Measurements from ENCODE around the gene BFSP2.

BFSP2 gene

DNA sequence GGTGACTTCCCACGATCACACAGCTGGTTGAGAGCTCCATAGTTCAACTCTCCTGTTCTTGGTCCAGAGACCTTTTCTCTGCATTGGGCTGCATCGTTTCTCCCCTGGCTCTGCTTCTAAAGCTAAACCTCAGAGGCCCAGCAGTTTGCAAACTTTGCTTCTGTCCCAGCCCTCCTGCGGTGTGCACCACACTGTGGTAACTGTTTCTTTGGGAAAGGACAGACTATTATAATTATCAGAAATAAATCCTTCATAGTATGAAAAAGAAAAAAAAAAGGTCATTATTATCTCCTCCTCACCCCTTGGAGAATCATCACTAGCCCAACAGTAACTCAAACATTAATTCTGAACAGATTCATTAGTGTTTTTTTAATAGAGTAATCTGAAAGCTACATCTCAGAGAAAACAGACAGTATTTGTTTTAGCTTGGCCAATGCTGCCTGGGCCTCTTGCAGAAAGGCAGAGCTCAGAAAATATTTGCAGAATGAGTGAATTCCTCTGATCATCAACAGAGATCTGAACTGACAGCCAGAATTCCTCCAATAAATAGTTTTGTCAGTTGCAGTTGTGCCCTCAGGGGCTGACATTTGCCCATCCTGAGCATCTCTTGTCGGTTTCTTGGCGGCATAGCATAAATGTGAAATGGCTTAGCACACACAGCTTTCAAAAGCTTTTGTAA, 52.9 kb downstream of the BFSP2 start:
- no peak overlapping the region for H3K27ac ChIP-seq
- H3K4me3 ChIP-seq (ENCODE audit: low read depth in 1 of 2, low read length in 1 of 2) = no peak overlapping the region
- no peaks in the 10 kb centered on the region for H3K27me3 ChIP-seq
- no peaks in the 10 kb centered on the region for H3K36me3 ChIP-seq
- TF ChIP-seq, protein P1, sequence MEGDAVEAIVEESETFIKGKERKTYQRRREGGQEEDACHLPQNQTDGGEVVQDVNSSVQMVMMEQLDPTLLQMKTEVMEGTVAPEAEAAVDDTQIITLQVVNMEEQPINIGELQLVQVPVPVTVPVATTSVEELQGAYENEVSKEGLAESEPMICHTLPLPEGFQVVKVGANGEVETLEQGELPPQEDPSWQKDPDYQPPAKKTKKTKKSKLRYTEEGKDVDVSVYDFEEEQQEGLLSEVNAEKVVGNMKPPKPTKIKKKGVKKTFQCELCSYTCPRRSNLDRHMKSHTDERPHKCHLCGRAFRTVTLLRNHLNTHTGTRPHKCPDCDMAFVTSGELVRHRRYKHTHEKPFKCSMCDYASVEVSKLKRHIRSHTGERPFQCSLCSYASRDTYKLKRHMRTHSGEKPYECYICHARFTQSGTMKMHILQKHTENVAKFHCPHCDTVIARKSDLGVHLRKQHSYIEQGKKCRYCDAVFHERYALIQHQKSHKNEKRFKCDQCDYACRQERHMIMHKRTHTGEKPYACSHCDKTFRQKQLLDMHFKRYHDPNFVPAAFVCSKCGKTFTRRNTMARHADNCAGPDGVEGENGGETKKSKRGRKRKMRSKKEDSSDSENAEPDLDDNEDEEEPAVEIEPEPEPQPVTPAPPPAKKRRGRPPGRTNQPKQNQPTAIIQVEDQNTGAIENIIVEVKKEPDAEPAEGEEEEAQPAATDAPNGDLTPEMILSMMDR (IDR thresholded peaks at IDR 0.05) = no peak
- no peaks in the 10 kb centered on the region for H3K9me3 ChIP-seq
- H3K4me1 ChIP-seq (ENCODE audit: control insufficient read depth in 1 of 2, insufficient read depth in 1 of 2, low read depth in 1 of 2, low read length in 1 of 2) = no peaks in the 10 kb centered on the region

DNA sequence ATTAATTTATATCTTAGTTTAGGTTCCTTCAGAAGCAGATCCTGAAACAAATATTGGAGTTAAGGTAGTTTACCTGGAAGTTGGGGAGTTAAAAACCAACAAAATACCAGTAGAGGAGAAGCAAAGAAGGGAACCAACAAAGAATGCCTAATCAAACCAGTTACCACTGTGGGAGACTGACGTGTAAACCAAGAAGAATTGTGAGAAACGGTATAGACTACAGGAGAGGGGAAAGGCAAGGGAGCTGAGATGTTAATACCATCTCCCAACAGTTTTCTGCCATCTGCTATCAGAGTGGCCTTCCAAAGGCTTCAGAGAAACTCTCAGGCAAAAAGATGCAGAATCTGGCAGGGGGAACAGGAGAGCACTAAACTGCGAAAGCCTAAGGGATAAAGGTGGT, 53.5 kb downstream of the BFSP2 start:
- H3K4me3 ChIP-seq (ENCODE audit: low read depth in 1 of 2, low read length in 1 of 2) = no peak overlapping the region
- no peaks in the 10 kb centered on the region for H3K4me1 ChIP-seq (ENCODE audit: control insufficient read depth in 1 of 2, insufficient read depth in 1 of 2, low read depth in 1 of 2, low read length in 1 of 2)
- TF ChIP-seq, protein P1 (IDR thresholded peaks at IDR 0.05) = no peak
- no peak overlapping the region for H3K27ac ChIP-seq
- no peaks in the 10 kb centered on the region for H3K9me3 ChIP-seq
- no peaks in the 10 kb centered on the region for H3K27me3 ChIP-seq
- no peaks in the 10 kb centered on the region for H3K36me3 ChIP-seq

DNA sequence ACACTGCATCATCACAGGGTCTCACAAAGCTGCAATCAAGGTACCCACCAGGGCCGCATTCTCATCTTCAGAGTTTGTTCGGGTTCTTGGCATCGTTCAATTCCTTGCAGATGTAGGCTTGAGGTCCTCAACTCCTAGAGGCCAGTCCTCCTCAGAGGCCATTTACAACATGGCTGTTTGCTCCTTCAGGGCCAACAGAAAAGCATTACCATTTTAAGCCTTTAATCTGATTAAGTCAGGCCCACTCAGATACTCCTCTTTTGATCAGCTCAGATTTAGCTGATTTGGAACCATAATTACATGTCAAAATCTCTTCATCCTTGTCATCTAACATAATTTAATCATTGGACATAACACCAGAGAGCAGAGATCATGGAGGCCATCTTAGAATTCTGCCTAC, 55.4 kb downstream of the BFSP2 start:
- no peaks in the 10 kb centered on the region for H3K9me3 ChIP-seq
- no peaks in the 10 kb centered on the region for H3K27me3 ChIP-seq
- H3K27ac ChIP-seq = no peak overlapping the region
- TF ChIP-seq, protein P1 (IDR thresholded peaks at IDR 0.05) = no peak
- no peaks in the 10 kb centered on the region for H3K4me1 ChIP-seq (ENCODE audit: control insufficient read depth in 1 of 2, insufficient read depth in 1 of 2, low read depth in 1 of 2, low read length in 1 of 2)
- H3K4me3 ChIP-seq (ENCODE audit: low read depth in 1 of 2, low read length in 1 of 2) = no peak overlapping the region
- H3K36me3 ChIP-seq = no peaks in the 10 kb centered on the region

DNA sequence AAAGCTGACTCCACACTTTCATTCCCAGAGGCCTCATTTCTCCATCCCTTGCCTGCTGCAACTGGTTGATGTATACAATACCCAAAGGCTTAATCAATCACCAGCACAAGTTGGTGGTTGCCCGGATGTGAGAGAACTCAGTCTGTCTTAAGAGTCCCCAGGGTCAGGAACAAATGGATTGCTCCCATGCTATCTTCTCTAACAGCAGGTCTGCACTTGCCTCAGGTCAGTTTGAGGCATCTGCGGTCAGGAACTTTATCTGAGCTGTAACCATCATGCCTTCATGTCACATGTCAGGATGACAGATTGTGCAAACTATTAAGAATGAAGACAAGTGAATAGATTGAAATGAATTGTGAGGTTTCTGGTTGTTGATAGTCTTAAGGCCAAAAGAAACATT, 56.1 kb downstream of the BFSP2 start:
- Histone ChIP-seq H3K9me3 (no peaks in the 10 kb centered on the region), H3K4me1 (ENCODE audit: control insufficient read depth in 1 of 2, insufficient read depth in 1 of 2, low read depth in 1 of 2, low read length in 1 of 2) (no peaks in the 10 kb centered on the region), H3K36me3 (no peaks in the 10 kb centered on the region), H3K27me3 (no peaks in the 10 kb centered on the region), H3K4me3 (ENCODE audit: low read depth in 1 of 2, low read length in 1 of 2) (no peak overlapping the region), H3K27ac (no peak overlapping the region)
- TF ChIP-seq, protein P1 (IDR thresholded peaks at IDR 0.05) = no peak

DNA sequence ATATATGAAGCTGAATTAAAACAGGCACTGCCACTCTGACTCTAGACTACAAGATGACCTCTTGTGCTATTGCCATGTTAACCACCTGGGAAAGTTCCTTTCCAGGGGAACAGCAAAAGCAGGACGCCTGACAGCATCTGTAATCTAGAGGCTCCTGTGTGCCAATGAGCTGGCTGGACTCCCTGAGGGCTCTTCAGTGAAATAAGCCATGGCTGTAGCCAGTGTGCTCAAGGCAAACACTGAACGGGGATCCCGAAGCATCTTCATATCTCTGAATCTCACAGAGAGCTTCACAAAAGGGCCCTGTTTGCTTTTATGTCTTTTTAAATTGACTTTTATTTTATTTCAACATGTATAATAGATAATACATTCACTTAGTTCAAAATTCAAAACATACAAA, 57.2 kb downstream of the BFSP2 start:
- H3K4me1 ChIP-seq (ENCODE audit: control insufficient read depth in 1 of 2, insufficient read depth in 1 of 2, low read depth in 1 of 2, low read length in 1 of 2) = no peaks in the 10 kb centered on the region
- TF ChIP-seq, protein P1 (IDR thresholded peaks at IDR 0.05) = no peak
- no peak overlapping the region for H3K4me3 ChIP-seq (ENCODE audit: low read depth in 1 of 2, low read length in 1 of 2)
- H3K27me3 ChIP-seq = no peaks in the 10 kb centered on the region
- H3K9me3 ChIP-seq = no peaks in the 10 kb centered on the region
- H3K36me3 ChIP-seq = no peaks in the 10 kb centered on the region
- H3K27ac ChIP-seq = no peak overlapping the region

All from neutrophil (primary cell).